ENCODE data around the gene PTPRG.

- TF ChIP-seq EZH2phosphoT487 (IDR thresholded peaks at IDR 0.05; ENCODE audit: borderline replicate concordance, low read length) (no peak), CTCF (conservative IDR thresholded peaks at IDR 0.05; ENCODE audit: low read depth, low read length) (no peak), EZH2 (IDR thresholded peaks at IDR 0.05; ENCODE audit: low read length, unreplicated experiment) (no peak)
Measured at GRCh38 chr3:62142331-62143085, 581.1 kb downstream of the PTPRG start.

Measured in PC-3 (cell line).